HL-60 (cell line): Measurements from ENCODE around the gene SACM1L.

Experiments used
- DNase-seq, 2 experiments: peaks; one replicate each; pipeline ENCODE4 v3.0.0-alpha.2; 2010 to 2020; ENCODE audit warnings: low read depth in 1 of 2, low spot score in 1 of 2
- H3K27ac ChIP-seq: fragments of 250-450 bp; sonication (Bioruptor Pico); replicated peaks from 2 replicates; pipeline ENCODE4 v1.5.1; 2020; ENCODE audit warnings: mild to moderate bottlenecking, moderate library complexity
- H3K27me3 ChIP-seq: fragments of 250-450 bp; sonication (Bioruptor Pico); 2 replicates; pipeline ENCODE4 v1.5.1; 2021; ENCODE audit warnings: mild to moderate bottlenecking, moderate library complexity; ENCODE audit not compliant: insufficient read depth, poor library complexity, severe bottlenecking
- H3K4me3 ChIP-seq: replicated peaks from 2 replicates; pipeline ENCODE4 v1.5.1; 2011; ENCODE audit warnings: mild to moderate bottlenecking, control low read depth, low read length; ENCODE audit not compliant: insufficient read depth
- CTCF ChIP-seq: IDR thresholded peaks from one replicate; pipeline ENCODE4 v1.5.1; 2011; ENCODE audit warnings: low read length, control low read depth, inconsistent platforms; ENCODE audit not compliant: insufficient read depth
- GABPA ChIP-seq: IDR thresholded peaks from 2 replicates; pipeline ENCODE4 v1.6.1; 2012; ENCODE audit warnings: low read depth
- POLR2AphosphoS5 ChIP-seq: IDR thresholded peaks from 2 replicates; pipeline ENCODE4 v1.6.1; 2012; ENCODE audit warnings: low read depth
- REST ChIP-seq: IDR thresholded peaks from 2 replicates; pipeline ENCODE4 v1.6.1; 2012; ENCODE audit warnings: low read depth; ENCODE audit not compliant: insufficient replicate concordance
- SPI1 ChIP-seq: IDR thresholded peaks from 2 replicates; pipeline ENCODE4 v1.6.1; 2012; ENCODE audit warnings: low read depth, mild to moderate bottlenecking, borderline replicate concordance

The SACM1L gene

GRCh38 chr3:45760878-45761711 is 71.9 kb downstream of the SACM1L start:
- no peak overlapping the region for H3K4me3 ChIP-seq
- no peak overlapping the region for H3K27ac ChIP-seq
- TF ChIP-seq REST (no peak), SPI1 (no peak), CTCF (peak; percentile 68), GABPA (no peak)
- peak; percentile 22 to 43 for DNase-seq
- H3K27me3 ChIP-seq = no peaks in the 10 kb centered on the region

DNA sequence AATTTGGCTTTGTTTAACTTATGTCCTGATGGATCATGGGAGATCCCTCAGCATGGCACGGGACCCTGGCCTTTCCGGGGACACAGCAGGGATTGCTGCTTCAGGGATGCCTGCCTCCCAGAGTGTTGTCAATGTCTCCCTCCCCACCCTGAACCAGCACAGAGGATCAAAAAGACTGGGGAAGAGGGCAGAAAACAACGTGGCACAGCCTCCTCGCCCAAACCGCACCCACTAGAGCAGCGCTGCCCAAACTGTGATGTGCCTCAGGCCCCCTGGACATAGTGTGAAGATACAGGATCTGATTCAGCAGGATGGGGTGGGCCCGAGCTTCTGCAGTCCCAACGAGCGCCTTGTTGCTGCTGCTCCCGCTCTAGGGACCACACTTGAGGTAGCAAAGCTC is 72.6 kb downstream of the SACM1L start:
- H3K27ac ChIP-seq = no peak overlapping the region
- no peak for DNase-seq
- TF ChIP-seq GABPA (no peak), SPI1 (no peak), REST (no peak), CTCF (no peak), POLR2AphosphoS5 (no peak)

DNA sequence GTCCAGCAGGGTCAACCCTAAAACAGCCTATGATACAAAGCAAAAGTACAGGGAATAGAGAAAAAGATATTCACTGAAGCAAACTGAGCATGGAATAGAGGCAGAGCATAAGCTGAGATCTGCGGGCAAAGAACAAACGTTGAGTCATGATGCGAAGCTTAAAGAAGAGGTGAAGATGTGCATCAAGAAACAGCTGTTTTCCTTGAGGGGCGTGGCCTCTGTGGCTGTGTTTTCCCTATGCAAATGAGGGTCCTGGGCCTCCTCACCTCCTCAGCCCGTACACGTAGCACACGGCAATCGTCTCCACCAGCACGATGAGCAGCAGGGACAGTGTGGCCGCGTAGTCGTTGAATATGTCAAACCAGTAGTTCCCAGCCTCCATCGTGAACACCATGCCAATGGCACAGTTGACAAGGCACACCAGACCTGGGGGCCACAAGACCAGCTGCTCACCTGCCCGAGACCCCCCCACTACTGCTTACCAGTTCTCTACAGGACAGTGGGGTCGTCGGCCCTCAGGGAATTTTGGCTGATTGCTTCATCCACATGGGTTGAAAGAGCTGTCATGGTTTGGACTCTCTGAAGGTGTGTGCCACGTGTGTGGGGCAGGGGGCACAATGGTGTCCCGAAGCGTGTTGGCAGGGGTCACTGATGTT is 73.6 kb downstream of the SACM1L start:
- TF ChIP-seq SPI1 = no peak
- TF ChIP-seq GABPA = no peak
- no peak for TF ChIP-seq POLR2AphosphoS5
- no peak for TF ChIP-seq REST
- no peak for TF ChIP-seq CTCF
- H3K27me3 ChIP-seq = no peaks in the 10 kb centered on the region
- H3K27ac ChIP-seq = no peak overlapping the region
- H3K4me3 ChIP-seq = no peak overlapping the region
- DNase-seq = no peak

More for the DNA sequence above, 72.6 kb downstream of the SACM1L start:
- no peaks in the 10 kb centered on the region for H3K27me3 ChIP-seq
- H3K4me3 ChIP-seq = no peak overlapping the region
